HG02885 (cell line): ENCODE results near the gene UVRAG.
A peak's percentile ranks its signal among the peaks of the same experiment; 100 is the strongest.
"Not testable (repeated sequence)": the region's sequence is repeated elsewhere in the genome, so short reads cannot be mapped to it uniquely, and the experiment has no call there.

Experiments used
- ATAC-seq: cut with Tn5 transposase; IDR thresholded peaks from one replicate; pipeline ENCODE4 v1.9.1; 2021; ENCODE audit warnings: mild to moderate bottlenecking; ENCODE audit not compliant: unreplicated experiment, poor library complexity

The UVRAG gene

DNA sequence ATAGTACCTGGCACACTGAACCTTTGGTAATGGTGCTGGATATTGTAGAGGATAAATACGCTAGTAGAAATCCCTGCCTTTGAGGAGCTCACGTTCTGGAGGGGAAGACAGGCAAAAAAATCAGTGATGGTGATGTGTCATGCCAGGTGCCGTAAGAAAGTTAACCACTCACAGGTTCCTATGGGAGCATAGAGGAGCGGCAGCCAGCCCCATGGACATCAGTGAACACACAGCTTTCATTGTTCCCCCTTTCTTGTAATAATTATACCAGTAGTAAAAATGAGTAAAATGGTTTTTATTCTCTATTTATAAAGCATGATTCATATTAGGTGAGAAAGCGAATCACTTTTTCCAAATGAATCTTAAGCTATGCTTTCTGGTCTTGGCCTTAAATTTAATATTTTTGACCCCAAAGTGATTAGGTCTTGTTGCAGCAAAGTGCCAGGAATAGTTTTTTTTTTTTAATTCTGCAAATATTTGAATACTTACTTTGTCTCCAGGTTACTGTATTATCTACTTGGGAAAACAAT is 57.9 kb downstream of the UVRAG start:
- ATAC-seq = peak; percentile 17

DNA sequence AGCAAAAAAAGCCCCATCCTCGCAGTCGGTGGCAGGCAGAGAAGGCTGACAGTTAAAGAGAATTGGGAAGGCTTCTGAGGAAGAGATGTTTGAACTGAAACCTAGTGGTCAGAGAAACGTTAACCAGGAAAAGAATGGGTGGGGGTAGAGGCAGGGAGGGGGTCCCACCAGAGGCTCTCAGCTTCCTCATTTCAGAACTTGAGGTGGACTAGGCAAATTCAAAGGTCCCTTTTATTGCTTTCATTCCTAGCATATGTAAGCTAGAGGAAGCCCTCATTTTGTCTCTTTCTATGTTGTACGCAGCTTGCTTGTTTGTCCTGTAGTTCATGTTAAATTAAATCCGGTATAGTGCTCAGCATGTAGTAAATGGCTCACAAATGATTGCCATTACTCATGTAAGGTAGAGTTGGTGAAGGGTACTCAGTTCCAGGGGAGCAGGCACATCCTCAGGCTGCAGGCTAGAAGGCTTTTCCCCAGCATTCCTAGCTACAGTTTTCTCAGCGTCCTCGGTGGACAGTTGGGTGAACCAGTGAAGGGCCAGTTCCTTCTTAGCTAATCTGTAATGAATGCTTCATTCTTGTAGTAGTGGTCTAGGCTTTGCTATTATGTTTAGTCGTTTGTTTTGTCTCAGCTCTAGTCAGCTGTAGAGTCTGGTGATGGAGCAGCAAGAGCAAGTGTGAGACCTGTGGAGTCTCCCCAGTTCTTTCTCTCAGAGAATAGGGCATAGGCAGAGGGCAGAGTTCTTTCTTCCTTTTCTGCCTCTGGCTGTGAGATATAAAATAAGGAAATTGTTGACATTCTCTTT is 58.6 kb downstream of the UVRAG start:
- ATAC-seq = peak; percentile 86

DNA sequence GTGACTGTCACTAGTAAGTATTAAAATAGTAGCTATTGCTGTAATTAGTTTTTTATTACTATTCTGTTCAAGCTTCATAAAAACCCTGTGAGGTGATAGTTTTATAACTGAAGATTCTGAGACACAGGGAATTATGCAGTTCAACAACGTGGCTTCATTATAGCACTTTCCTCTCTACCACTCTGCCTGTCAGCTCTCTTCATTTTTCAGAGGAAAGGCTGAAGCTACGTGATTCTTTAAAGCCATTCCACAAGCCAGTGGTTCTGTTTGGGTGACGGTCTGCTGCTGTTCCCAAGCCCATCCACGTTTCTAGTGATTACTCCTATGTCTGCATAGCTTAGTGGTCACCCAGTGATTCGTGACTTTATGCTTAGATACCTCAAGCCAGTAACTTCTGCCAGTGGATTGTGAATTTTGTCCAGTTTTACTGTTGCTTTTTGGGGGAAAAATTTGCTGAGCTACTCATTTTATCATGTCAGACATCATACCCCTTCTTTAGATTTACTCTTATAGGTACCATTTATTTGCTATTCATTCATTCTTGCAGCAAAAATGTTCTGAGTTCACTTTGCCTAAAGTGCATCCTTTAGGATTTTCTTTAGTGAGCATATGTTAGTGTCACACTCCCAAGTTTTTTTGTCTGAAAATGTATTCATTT is 59.8 kb downstream of the UVRAG start:
- ATAC-seq = no peak

DNA sequence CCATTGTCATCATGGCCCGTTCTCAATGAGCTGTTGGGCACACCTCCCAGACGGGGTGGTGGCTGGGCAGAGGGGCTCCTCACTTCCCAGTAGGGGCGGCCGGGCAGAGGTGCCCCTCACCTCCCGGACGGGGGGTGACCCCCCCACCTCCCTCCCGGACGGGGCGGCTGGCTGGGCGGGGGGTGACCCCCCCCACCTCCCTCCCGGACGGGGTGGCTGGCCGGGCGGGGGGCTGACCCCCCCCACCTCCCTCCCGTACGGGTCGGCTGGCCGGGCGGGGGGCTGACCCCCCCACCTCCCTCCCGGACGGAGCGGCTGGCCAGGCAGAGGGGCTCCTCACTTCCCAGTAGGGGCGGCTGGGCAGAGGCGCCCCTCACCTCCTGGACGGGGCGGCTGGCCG is 62.3 kb downstream of the UVRAG start:
- not testable (repeated sequence) for ATAC-seq

DNA sequence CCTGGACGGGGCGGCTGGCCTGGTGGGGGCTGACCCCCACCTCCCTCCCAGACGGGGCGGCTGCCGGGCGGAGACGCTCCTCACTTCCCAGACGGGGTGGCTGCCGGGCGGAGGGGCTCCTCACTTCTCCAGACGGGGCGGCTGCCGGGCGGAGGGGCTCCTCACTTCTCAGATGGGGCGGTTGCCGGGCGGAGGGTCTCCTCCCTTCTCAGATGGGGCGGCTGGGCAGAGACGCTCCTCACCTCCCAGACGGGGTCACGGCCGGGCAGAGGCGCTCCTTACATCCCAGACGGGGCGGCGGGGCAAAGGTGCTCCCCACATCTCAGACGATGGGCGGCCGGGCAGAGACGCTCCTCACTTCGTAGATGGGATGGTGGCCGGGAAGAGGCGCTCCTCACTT is 62.9 kb downstream of the UVRAG start:
- not testable (repeated sequence) for ATAC-seq

DNA sequence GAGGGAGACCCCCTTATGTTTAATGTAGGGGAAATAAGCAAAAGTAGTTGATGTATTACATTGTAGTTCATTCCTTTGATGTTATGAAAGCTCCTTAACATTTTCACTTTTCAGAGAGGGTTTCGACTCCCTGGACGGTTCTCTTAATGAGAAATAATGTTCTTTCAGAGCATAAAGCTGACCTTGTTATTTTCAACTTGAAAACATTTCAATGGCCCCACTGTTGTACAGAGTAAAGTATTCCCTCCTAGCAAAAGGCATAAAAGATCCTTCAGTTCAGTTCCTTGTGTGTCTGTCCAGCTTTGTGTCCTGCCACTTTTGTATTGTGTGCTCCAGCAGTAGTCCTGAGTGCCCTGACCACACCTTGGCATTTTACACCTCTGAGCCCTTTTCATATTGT is 63.9 kb downstream of the UVRAG start:
- ATAC-seq = no peak

DNA sequence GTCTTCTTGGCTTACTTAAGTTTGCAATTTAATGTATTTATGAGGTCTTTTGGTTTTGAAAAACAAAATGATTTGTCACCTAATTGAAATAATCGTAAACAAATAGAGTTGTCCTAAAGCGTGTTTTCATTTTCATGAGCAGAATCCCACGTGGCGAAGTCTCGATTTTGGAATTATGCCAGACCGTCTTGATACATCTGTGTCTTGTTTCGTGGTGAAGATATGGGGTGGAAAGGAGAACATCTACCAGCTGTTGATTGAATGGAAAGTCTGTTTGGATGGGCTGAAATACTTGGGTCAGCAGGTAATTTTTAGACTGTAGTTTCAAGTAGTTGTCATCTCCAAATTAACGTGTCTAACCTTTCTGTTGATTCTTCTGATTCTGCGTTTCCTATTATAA is 64.7 kb downstream of the UVRAG start:
- ATAC-seq = no peak

DNA sequence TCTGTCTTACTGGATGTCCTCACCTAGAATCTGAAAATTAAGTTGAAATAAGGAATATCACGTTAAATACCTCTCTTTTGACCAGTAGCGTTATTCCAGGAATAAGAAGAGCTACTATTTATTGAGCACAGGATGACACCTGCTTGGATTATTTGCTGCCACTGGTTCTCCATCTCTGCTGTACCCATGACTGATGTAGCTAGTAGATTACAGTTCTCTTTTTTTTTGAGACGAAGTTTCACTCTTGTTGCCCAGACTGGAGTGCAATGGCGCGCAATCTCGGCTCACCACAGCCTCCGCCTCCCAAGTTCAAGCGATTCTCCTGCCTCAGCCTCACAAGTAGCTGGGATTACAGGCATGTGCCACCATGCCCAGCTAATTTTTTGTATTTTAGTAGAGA is 65.3 kb downstream of the UVRAG start:
- ATAC-seq = not testable (repeated sequence)

DNA sequence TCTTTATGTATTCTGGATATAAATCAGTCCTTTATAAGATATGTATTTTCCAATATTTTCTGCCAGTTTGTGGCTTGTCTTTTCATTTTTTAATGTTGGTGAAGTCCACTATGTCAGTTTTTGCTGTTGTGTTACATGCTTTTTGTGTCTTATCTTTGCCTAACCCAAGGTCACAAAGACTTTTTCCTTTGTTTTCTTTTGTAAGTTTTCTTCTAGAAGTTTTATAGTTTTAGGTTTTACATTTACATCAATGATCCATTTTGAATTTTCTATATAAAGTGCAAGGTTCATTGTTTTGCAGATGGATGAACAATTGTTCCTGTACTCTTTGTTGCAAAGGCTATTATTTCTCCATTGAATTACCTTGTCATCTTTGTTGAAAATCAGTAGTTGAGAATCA is 69.3 kb downstream of the UVRAG start:
- ATAC-seq = no peak

DNA sequence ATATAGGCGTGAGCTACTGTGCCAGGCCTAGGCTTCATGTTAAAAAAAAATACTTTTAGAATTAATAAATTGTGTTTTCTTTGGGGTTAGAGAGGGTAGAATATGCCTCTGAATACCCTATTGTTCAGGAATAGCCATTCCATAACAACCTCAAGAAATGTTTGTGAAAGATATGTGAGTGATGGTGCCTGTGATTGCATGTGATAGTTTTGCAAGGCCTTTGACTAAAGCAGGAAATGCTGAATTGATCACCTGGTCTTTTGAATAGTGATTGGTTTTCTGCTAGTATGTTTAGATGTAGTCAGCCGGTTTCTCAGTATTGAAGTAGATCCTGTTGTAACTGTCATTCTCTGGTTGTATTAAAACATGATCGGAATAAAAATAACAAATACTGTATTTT is 73.4 kb downstream of the UVRAG start:
- no peak for ATAC-seq

DNA sequence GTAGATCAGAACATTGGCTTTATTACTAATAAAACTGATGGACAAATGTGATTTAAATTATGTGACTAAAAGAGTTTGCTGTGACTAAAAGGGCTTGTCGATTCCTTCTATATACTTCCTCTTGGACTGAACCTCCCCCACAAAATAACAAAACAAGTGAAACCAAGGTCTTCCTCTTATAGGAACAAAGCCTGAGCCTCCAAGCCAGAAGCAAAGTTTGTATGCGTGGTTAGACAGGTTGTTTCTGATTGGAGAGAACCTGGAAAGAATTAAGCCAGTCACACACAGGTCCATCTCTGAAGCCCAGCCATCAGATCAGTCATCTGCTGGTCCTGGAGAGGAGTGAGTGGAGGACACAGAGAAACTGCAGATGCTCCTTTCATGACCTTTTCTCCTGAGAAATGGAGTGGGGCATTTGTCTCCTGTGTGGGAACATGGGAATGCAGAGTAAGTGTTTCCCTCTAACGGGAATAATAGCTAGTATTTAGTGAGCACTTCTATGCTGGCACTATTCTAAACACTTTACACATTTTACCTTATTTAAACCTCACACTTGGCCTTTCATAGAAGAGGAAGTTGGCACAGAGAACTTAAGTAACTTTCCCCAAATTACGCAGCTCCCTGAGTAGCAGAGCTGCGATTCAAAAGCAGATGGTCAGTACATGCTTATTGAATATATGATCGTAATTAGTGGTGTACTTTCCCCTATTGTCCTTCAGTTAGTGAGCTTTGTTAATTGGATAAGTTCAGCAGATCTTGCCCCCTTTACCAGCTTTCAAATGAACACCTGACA is 77.1 kb downstream of the UVRAG start:
- ATAC-seq = peak; percentile 55

DNA sequence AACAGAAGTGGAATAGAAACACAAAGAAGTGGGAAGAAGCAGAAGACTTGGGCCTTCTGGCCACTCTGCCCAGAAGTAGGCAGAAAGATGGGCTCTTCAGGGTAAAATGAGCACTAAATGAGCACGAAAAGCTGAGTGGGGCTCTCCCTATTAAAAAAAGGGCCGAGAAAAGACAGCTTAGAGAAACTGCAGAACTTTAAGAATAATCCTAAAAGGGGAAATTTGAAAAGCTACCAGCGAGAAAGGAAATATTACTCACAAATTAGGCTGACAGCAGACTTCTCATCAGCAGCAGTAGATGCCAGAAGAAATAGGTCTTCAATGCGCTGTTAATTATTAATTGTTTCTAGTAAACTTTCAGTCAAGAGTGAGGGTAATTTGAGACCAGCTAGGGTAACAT is 78.2 kb downstream of the UVRAG start:
- no peak for ATAC-seq

DNA sequence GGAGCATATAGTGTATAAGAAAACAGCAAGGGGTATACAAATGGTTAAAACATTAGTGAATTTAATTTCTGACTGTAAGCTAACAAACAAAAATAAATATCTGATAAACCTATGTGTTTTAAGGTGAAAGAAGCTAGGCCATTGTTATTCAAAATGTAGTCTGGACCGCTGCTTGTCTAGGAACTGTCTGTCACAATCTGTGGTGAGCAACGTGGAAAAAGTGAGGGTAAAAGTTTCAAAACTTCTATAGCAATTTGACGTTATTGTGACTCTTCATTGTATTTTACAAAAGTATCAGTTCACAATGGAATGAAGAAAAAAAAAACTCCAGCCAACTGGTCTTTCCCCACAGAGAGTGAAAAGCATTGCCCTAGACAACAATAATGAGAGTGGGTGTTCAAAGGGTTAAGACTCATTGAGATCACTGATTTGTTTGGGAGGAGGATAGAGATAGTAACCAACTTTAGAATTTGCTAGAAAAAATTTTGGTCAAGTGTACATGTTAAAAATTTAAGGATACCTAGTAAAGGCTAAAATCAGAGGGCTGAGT is 79.1 kb downstream of the UVRAG start:
- ATAC-seq = no peak

DNA sequence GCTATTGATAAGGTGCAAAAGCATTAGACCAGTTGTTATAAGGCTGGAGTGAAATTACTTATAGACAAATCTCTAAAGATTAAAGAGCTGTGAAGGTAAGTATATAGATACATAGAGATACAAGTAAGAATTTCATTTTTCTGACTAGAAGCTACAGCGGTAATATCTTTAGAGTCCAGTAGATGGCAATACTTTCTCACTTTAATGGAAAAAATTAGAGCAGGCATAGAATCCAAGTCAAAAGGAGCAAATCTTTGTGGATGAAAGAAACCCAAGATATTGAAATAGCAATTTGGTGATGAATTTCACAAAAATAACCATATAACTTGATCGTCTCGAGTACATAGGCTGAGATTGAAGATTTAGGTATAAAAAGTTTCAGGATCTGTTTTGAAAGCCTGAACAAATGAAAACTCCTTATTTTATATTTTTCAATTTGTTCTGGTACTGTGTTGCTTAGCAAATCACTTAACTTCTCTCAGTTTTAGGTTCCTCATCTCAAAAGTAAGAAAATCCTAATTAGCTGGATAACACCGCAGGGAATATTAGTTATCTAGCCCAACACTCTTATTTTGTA is 81.9 kb downstream of the UVRAG start:
- no peak for ATAC-seq

DNA sequence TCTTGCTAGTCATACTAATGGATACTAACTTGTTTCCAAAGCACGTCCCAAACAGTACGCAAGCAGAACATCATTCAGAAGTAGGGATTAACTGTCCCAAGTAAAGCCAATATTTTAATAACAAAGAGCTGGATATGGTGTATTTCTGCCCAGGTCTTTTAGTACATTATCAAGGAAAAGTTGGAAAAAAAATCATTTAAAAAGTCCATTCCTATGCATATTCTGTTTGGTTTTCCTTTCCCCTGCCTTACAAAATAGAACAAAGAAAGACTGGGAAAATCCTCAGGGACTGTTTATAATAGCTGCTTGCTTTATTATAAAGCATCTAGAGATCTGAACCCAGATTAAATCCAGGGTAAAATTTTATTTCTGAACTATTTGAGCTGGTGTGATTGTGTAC is 83.9 kb downstream of the UVRAG start:
- no peak for ATAC-seq

DNA sequence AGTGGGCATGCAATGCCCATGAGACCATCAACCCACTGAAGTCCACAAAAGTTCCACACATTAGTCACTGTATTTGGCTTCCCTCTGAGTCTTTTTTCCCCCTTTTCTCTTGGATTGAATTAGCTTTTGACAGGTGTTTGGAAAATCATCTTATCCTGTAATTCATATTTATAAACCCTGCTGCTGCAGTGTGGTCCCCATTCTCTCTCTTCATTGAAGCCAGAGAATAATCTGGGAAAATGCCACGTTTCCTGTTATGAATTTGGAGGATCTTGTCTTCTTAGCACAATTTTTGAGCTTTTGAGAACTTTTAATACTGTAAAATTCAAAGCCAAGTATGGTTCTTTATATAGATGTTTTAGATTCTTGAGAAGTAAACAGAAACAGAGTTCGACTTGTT is 84.8 kb downstream of the UVRAG start:
- no peak for ATAC-seq

DNA sequence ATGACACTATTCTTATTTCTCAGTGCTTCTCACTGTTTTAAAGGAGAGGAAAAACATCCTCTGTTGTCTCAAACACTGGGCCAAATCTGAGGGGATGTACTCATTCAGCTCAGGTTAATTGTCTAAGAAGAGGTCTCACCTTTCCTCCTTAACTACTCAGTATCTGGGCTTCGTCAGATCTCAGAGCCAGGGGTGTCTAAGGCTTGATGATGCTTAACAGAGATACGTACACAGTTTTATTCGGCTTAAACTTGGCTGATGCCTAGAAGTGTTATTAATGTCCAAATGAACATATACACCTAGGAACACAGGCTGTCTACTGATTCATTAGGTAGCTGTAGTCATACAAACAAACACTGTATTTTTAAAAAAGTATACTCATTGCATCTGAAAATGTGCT is 85.8 kb downstream of the UVRAG start:
- ATAC-seq = no peak

DNA sequence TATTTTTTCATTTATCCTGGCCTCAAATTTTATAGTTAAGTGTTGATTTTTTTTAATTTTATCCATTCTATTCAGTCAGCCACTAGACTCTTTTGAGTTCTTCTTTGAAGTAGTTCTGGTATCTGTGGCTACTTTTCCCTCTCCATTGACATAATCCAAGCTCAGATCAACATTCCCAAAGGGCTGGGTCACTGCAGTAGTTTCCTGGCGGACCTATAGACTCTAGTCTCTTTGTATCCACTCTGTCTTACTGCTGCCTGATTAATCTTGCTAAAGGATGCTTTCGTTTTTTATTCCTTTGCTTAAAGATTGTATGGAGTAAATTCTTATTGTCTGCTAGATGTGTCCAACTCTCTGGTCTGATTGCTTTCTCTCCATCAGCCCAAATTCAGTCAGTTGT is 87.6 kb downstream of the UVRAG start:
- no peak for ATAC-seq

DNA sequence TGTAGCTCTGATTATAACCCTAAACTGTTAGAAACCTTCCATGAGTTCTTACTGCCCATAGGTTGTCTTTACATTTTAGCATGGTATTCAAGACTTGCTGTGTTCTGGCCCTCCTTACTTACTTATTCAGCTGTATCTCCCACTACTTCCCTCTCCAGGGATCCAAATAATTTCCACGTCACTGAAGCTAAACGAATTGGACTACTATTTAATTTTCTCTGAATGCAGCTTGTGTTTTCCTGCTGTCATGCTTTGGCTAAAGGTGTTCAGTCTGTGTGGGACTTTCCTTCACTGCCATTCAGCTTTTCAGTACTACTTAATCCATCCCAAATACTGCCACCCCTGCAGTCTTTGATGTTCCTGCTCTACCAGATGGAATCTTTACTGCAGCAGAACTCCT is 88.3 kb downstream of the UVRAG start:
- ATAC-seq = no peak

DNA sequence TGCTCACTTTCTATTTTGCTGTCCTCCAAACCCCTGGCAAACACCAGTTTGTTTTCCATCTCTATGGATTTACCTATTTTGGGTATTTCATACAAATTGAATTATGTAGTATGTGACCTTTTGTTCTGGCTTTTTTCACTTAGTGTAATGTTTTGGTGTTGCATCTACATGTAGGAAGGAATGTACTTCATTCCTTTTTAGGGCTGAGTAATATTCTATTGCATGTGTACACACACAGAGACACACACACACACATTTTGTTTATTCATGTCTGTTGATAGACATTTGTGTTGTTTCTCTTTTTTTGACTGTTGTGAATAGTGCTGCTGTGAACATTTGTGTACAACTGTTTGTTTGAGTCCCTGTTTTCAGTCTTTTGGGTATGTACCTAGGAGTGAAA is 90.4 kb downstream of the UVRAG start:
- no peak for ATAC-seq
